Smooth muscle cell (in vitro differentiated cells): ENCODE results near the gene CENPX. TPM values are rescaled to one million over a fixed set of nuclear protein-coding genes. Genes with fewer than 3 reads are reported as not detected.

Source experiments
- DNase-seq: peaks from one replicate; lab custom pipeline; 2025; ENCODE audit not compliant: unreplicated experiment; lab: John Stamatoyannopoulos, UW
- H2AFZ ChIP-seq: fragments of 200-600 bp; sonication (generic); 2 replicates; pipeline ENCODE4 v1.6.0; 2016; ENCODE audit warnings: antibody characterized with exemption, low read depth, mild to moderate bottlenecking
- H3F3A ChIP-seq: fragments of 200-600 bp; sonication (generic); 2 replicates; pipeline ENCODE4 v1.6.0; 2017; ENCODE audit warnings: antibody characterized with exemption, low read depth
- H3K27ac ChIP-seq: fragments of 200-600 bp; sonication (generic); 2 replicates; pipeline ENCODE4 v1.5.1; 2016; ENCODE audit warnings: low read depth, mild to moderate bottlenecking
- H3K27me3 ChIP-seq: fragments of 200-600 bp; sonication (generic); 2 replicates; pipeline ENCODE4 v1.6.1; 2016; ENCODE audit warnings: low read depth, mild to moderate bottlenecking
- H3K36me3 ChIP-seq: fragments of 200-600 bp; sonication (generic); 2 replicates; pipeline ENCODE4 v1.5.1; 2016; ENCODE audit warnings: low read depth
- H3K4me1 ChIP-seq: fragments of 200-600 bp; sonication (generic); 2 replicates; pipeline ENCODE4 v1.5.1; 2016; ENCODE audit warnings: low read depth
- H3K4me2 ChIP-seq: fragments of 200-600 bp; sonication (generic); 2 replicates; pipeline ENCODE4 v1.6.0; 2016; ENCODE audit warnings: mild to moderate bottlenecking
- H3K4me3 ChIP-seq: fragments of 200-600 bp; sonication (generic); 2 replicates; pipeline ENCODE4 v1.5.1; 2016; ENCODE audit warnings: mild to moderate bottlenecking
- H3K79me2 ChIP-seq: fragments of 200-600 bp; sonication (generic); 2 replicates; pipeline ENCODE4 v1.6.0; 2016; ENCODE audit warnings: low read depth, mild to moderate bottlenecking
- H3K9ac ChIP-seq: fragments of 200-600 bp; sonication (generic); 2 replicates; pipeline ENCODE4 v1.6.0; 2016; ENCODE audit warnings: low read depth
- H3K9me3 ChIP-seq: fragments of 200-600 bp; sonication (generic); replicated peaks from 2 replicates; pipeline ENCODE4 v1.5.1; 2016; ENCODE audit warnings: low read depth
- H4K20me1 ChIP-seq: fragments of 200-600 bp; sonication (generic); 2 replicates; pipeline ENCODE4 v1.6.0; 2016; ENCODE audit warnings: low read depth
- WGBS: methylation state at CpG from one replicate; pipeline ENCODE4 v1.1.7; 2016; ENCODE audit warnings: low lambda C conversion rate; 5-methylcytosine and 5-hydroxymethylcytosine counted together
- polyA plus RNA-seq: library from polyadenylated mRNA; unstranded; fragments of >200 nt; fragmentation: Nextera tagmentation; extraction: Ambion mirVana; gene quantifications from 2 replicates; pipeline ENCODE4 v1.2.1, GENCODE V29; 2016
- total RNA-seq: library from RNA; depleted of rRNA; stranded (reverse); fragments of >200 nt; gene quantifications from 2 replicates; pipeline ENCODE4 v1.2.3, GENCODE V29; 2014
- TF ChIP-seq, protein P1 (sequence below): fragments of 200-600 bp; sonication (generic); IDR thresholded peaks from 2 replicates; pipeline ENCODE4 v1.5.1; 2017; ENCODE audit warnings: borderline replicate concordance, mild to moderate bottlenecking, antibody characterized with exemption; ENCODE audit not compliant: insufficient read depth, poor library complexity, severe bottlenecking

The CENPX gene
- total and polyA plus RNA-seq, 2 experiments from 2014 or later = 44.6 to 57.5 TPM

GRCh38 chr17:82062984-82063368, 40.3 kb upstream of the CENPX start:
- Histone ChIP-seq H3K4me2 (no peak overlapping the region), H3K36me3 (no peaks in the 10 kb centered on the region), H3K79me2 (peaks cover 5% of the 10 kb centered on the region), H2AFZ (no peak overlapping the region), H3K4me3 (no peak overlapping the region), H3K27me3 (no peaks in the 10 kb centered on the region), H3K27ac (no peak overlapping the region), H3F3A (no peaks in the 10 kb centered on the region), H3K9ac (no peak overlapping the region), H3K9me3 (no peaks in the 10 kb centered on the region), H4K20me1 (no peaks in the 10 kb centered on the region), H3K4me1 (peaks cover 6% of the 10 kb centered on the region)
- DNase-seq = no peak
- TF ChIP-seq, protein P1, sequence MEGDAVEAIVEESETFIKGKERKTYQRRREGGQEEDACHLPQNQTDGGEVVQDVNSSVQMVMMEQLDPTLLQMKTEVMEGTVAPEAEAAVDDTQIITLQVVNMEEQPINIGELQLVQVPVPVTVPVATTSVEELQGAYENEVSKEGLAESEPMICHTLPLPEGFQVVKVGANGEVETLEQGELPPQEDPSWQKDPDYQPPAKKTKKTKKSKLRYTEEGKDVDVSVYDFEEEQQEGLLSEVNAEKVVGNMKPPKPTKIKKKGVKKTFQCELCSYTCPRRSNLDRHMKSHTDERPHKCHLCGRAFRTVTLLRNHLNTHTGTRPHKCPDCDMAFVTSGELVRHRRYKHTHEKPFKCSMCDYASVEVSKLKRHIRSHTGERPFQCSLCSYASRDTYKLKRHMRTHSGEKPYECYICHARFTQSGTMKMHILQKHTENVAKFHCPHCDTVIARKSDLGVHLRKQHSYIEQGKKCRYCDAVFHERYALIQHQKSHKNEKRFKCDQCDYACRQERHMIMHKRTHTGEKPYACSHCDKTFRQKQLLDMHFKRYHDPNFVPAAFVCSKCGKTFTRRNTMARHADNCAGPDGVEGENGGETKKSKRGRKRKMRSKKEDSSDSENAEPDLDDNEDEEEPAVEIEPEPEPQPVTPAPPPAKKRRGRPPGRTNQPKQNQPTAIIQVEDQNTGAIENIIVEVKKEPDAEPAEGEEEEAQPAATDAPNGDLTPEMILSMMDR = no peak
- 98% methylated on average over 9 of the region's 9 CpGs for WGBS

GRCh38 chr17:82062076-82062983, 39.7 kb upstream of the CENPX start:
- Histone ChIP-seq H3F3A (no peaks in the 10 kb centered on the region), H3K36me3 (no peaks in the 10 kb centered on the region), H3K4me3 (no peak overlapping the region), H2AFZ (no peak overlapping the region), H3K4me1 (peaks cover 6% of the 10 kb centered on the region), H3K9ac (no peak overlapping the region), H4K20me1 (no peaks in the 10 kb centered on the region), H3K27ac (no peak overlapping the region), H3K4me2 (no peak overlapping the region), H3K27me3 (no peaks in the 10 kb centered on the region), H3K9me3 (no peaks in the 10 kb centered on the region), H3K79me2 (peaks cover 5% of the 10 kb centered on the region)
- TF ChIP-seq, protein P1 = no peak
- WGBS = 96% methylated on average over 23 of the region's 24 CpGs
- no peak for DNase-seq

GRCh38 chr17:82061047-82061925, 38.6 kb upstream of the CENPX start:
- DNase-seq = no peak
- Histone ChIP-seq H3K36me3 (no peaks in the 10 kb centered on the region), H3K27me3 (no peaks in the 10 kb centered on the region), H3K79me2 (peaks cover 5% of the 10 kb centered on the region), H3K4me2 (no peak overlapping the region), H3F3A (no peaks in the 10 kb centered on the region), H2AFZ (no peak overlapping the region), H3K4me3 (no peak overlapping the region), H3K4me1 (peaks cover 6% of the 10 kb centered on the region), H3K9ac (no peak overlapping the region), H3K9me3 (no peaks in the 10 kb centered on the region), H3K27ac (no peak overlapping the region), H4K20me1 (no peaks in the 10 kb centered on the region)
- TF ChIP-seq, protein P1 = no peak
- 97% methylated on average over 34 of the region's 34 CpGs for WGBS
